ENCODE measurements around the gene ONECUT1.

DNA sequence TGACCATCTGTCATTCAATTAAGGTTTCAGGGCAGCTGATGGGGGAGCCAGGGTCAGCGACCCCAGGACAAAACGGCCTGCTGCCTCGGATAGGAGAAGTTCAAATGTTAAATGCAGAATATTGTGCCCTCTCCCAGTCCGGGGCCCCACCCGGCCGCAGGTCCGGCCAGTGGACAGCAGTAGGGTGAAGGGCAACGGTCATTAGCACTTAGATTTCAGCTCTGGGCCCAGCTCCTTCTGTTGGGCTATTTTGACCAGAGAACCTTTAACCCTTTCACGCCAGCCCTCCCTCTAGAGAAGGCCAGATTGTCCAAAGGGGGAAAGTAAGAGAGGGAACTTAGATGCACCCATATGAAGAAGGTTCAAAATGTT is 16.1 kb upstream of the ONECUT1 start:
- TF ChIP-seq GATA2 (IDR thresholded peaks at IDR 0.05; ENCODE audit: low read depth, low read length) (no peak), GATA3 (IDR thresholded peaks at IDR 0.05; ENCODE audit: low read depth, low read length) (no peak)
